ENCODE measurements around the gene MVB12B.

MVB12B gene

DNA sequence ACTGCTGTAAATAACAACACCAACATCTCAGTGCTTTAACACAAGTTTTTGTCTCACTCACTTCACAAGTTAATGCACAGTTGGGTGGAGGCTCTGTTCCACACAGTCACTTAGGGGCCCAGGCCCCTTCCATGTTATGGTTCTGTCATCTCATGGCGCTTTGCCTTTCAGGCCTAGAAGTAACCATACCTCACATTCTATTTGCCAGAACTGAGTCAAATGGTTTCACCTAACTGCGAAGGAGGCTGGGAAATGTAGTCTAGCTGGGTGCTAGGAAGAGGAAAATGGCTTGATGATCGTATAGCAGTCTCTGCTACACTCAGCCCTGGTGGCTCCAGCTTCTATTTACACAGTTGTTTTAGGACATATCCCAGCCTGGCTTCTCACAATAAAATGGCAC lies 23.1 kb upstream of the MVB12B start:
- H3K4me1 ChIP-seq (ENCODE audit: control insufficient read depth in 5 of 5, insufficient read depth in 5 of 5, low read length in 5 of 5), result no peaks in the 10 kb centered on the region
- H3K9me3 ChIP-seq (ENCODE audit: control insufficient read depth in 5 of 5, low read length in 5 of 5), result no peaks in the 10 kb centered on the region
- H3K9ac ChIP-seq (ENCODE audit: low read length in 5 of 5), result no peak overlapping the region
- no peaks in the 10 kb centered on the region for H3K36me3 ChIP-seq (ENCODE audit: control insufficient read depth in 5 of 5, insufficient read depth in 5 of 5, low read length in 5 of 5)
- H3K4me3 ChIP-seq (ENCODE audit: low read depth in 1 of 5, low read length in 5 of 5), result no peak overlapping the region
- H3K27ac ChIP-seq (ENCODE audit: low read depth, low read length), result no peak overlapping the region
- peaks cover 0 to 3% (median 0%) of the 10 kb centered on the region in 5 donors for H3K27me3 ChIP-seq (ENCODE audit: control insufficient read depth in 5 of 5, insufficient read depth in 4 of 5, low read length in 5 of 5)

DNA sequence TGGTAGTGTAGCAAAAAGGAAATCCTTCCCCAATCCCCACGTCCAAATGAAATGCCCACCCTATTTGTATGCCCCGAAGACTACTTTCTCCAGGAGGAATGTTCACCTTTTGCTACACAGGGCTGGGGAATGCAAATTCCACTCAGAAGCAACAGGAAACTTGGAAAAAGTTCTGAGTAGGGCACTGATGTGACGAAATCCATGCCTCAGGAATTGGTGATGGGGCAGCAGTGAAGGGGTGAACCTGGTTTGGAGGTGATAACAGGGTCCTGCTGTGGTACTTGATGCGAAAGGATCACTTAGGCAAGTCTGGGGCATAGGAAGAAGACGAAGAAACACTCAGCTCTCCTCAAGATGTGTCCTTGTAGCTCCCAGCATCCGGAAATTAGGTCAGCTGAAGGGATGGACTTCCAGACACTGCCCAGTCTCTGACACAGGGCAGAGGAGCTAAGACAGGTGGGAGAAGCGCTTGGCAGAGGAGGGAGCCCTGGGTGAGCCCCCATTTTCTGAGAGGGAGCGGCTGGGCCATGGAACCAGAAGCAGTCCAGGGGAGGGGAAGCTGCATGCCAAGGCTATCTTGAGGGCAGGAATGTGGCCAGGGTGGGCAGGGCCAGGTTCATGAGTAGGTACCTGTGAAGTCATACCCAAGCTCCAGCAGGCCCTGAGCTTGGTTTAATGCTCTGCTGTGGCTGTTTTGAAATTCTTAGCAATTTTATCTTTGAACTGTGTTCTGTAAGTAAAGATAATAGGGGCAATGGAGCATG lies 22.2 kb upstream of the MVB12B start:
- H3K4me1 ChIP-seq (ENCODE audit: control insufficient read depth in 5 of 5, insufficient read depth in 5 of 5, low read length in 5 of 5), result no peaks in the 10 kb centered on the region
- peaks cover 0 to 3% (median 0%) of the 10 kb centered on the region in 5 donors for H3K27me3 ChIP-seq (ENCODE audit: control insufficient read depth in 5 of 5, insufficient read depth in 4 of 5, low read length in 5 of 5)
- no peak overlapping the region for H3K4me3 ChIP-seq (ENCODE audit: low read depth in 1 of 5, low read length in 5 of 5)
- H3K36me3 ChIP-seq (ENCODE audit: control insufficient read depth in 5 of 5, insufficient read depth in 5 of 5, low read length in 5 of 5), result no peaks in the 10 kb centered on the region
- no peaks in the 10 kb centered on the region for H3K9me3 ChIP-seq (ENCODE audit: control insufficient read depth in 5 of 5, low read length in 5 of 5)
- H3K27ac ChIP-seq (ENCODE audit: low read depth, low read length), result no peak overlapping the region
- no peak overlapping the region for H3K9ac ChIP-seq (ENCODE audit: low read length in 5 of 5)

DNA sequence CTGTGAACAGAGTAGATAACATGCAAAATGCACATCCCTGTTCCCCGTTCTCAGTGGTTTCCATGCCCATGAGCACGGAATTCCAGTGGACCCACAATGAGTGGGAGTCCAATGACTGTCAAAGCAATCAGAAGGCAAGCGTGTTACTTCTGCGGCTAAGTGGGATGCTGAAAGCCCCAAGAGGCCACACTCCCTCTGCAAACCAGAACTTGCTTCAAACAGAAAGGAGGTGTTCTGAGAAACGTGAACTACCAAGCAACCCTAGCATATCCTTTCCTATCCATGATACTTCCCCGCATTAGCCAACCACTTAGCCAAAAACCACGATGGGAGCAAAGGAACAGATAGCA lies 21.7 kb upstream of the MVB12B start:
- no peak overlapping the region for H3K27ac ChIP-seq (ENCODE audit: low read depth, low read length)
- peaks cover 0 to 3% (median 0%) of the 10 kb centered on the region in 5 donors for H3K27me3 ChIP-seq (ENCODE audit: control insufficient read depth in 5 of 5, insufficient read depth in 4 of 5, low read length in 5 of 5)
- no peaks in the 10 kb centered on the region for H3K4me1 ChIP-seq (ENCODE audit: control insufficient read depth in 5 of 5, insufficient read depth in 5 of 5, low read length in 5 of 5)
- H3K36me3 ChIP-seq (ENCODE audit: control insufficient read depth in 5 of 5, insufficient read depth in 5 of 5, low read length in 5 of 5), result no peaks in the 10 kb centered on the region
- no peak overlapping the region for H3K4me3 ChIP-seq (ENCODE audit: low read depth in 1 of 5, low read length in 5 of 5)
- no peaks in the 10 kb centered on the region for H3K9me3 ChIP-seq (ENCODE audit: control insufficient read depth in 5 of 5, low read length in 5 of 5)
- no peak overlapping the region for H3K9ac ChIP-seq (ENCODE audit: low read length in 5 of 5)

DNA sequence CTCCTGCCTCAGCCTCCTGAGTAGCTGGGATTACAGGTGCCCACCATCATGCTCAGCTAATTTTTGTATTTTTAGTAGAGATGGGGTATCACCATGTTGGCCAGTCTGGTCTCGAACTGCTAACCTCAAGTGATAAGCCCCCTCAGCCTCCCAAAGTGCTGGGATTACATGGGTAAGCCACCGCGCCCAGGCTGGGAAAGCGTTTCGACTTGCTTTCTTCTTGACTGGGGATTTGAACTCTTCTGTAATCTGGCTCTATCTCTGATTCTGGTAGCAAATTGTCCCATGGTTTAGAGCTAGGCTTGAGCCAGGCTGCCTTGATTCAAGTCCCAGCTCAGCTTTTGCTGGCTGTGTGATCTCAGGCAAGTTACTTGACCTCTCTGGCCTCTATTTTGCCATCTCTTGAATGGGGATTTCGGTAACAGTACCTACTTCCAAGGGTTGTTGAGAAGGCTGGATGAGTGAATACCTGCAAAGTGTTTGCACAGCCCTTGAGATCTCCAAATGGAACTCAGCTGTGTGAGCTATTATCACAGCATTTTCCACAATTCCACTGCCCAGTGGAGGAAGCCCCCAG lies 20.5 kb upstream of the MVB12B start:
- Histone ChIP-seq H3K27me3 (ENCODE audit: control insufficient read depth in 5 of 5, insufficient read depth in 4 of 5, low read length in 5 of 5) (peaks cover 0 to 3% (median 0%) of the 10 kb centered on the region in 5 donors), H3K36me3 (ENCODE audit: control insufficient read depth in 5 of 5, insufficient read depth in 5 of 5, low read length in 5 of 5) (no peaks in the 10 kb centered on the region), H3K9ac (ENCODE audit: low read length in 5 of 5) (no peak overlapping the region), H3K9me3 (ENCODE audit: control insufficient read depth in 5 of 5, low read length in 5 of 5) (no peaks in the 10 kb centered on the region), H3K27ac (ENCODE audit: low read depth, low read length) (no peak overlapping the region), H3K4me1 (ENCODE audit: control insufficient read depth in 5 of 5, insufficient read depth in 5 of 5, low read length in 5 of 5) (no peaks in the 10 kb centered on the region), H3K4me3 (ENCODE audit: low read depth in 1 of 5, low read length in 5 of 5) (no peak overlapping the region)

DNA sequence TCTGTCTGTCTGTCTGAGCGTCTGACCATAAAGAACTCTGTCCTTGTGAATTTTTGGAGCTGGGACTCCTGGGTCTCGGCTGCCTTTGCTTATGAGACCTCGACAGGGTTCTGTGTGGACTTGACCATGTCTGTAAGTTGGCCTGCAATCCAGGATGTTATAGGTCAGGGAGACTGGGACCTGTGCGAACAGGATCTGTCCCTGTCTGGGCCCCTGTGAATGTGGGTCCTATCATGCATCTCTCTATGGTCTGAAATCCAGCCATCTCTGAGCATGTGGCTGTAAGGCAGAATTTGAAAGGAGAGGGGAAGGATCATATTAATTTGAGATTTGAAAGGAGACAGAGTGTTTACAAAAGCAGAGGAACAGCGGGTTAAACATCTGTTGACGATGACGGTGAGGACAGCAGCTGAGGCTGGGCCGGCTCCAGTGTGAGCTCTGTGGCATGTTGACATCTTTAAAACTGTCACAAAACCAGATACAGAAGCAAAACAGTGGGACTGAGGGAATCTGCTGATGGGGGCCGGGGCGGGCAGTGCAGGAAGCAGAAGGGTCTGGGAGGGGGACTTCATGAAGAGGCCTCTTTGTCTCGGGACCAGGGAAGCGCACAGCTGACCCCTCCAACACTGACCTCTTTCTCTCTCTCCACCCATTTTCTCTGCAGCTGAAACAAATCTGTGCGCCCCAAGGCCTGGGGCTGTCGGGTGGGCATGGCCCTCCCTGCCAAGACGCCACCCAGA lies 19.1 kb upstream of the MVB12B start:
- H3K9me3 ChIP-seq (ENCODE audit: control insufficient read depth in 5 of 5, low read length in 5 of 5), result no peaks in the 10 kb centered on the region
- no peaks in the 10 kb centered on the region for H3K36me3 ChIP-seq (ENCODE audit: control insufficient read depth in 5 of 5, insufficient read depth in 5 of 5, low read length in 5 of 5)
- no peak overlapping the region for H3K27ac ChIP-seq (ENCODE audit: low read depth, low read length)
- H3K4me3 ChIP-seq (ENCODE audit: low read depth in 1 of 5, low read length in 5 of 5), result no peak overlapping the region
- H3K4me1 ChIP-seq (ENCODE audit: control insufficient read depth in 5 of 5, insufficient read depth in 5 of 5, low read length in 5 of 5), result no peaks in the 10 kb centered on the region
- H3K27me3 ChIP-seq (ENCODE audit: control insufficient read depth in 5 of 5, insufficient read depth in 4 of 5, low read length in 5 of 5), result peaks cover 0 to 3% (median 0%) of the 10 kb centered on the region in 5 donors
- H3K9ac ChIP-seq (ENCODE audit: low read length in 5 of 5), result no peak overlapping the region

DNA sequence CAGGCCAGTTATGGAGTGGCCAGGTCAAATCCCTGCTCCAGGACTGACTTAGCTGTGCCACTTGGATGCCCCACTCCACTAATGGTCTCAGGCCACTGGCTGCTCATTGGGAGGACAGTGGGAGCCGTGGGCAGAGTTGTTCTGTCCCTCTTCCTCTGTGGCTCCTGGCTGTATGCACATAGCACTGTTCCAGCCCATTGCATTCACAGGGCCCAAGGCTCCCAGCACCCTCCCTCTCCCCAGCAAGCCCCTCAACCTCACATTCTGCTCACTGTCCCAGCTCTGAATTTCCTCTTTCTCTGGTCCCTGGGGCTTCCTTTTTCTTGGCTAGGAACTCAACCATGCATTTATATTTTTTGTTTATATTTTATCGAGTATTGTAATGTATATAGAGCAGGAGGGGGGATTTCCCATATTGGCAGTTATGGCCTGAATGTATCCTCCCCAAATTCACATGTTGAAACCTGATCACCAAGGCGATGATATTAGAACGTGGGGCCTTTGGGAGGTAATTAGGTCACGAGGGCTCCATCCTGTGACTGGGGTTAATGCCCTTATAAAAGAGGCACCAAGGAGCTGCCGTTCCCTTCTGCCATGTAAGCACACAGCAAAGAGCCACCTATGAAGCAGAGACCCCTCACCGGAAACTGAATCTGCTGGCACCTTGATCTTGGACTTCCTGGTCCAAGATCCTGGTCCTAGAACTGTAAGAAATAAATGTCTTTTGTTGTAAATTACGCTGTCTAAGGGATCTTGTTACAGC lies 17.0 kb upstream of the MVB12B start:
- Histone ChIP-seq H3K9me3 (ENCODE audit: control insufficient read depth in 5 of 5, low read length in 5 of 5) (no peaks in the 10 kb centered on the region), H3K9ac (ENCODE audit: low read length in 5 of 5) (no peak overlapping the region), H3K27ac (ENCODE audit: low read depth, low read length) (no peak overlapping the region)

DNA sequence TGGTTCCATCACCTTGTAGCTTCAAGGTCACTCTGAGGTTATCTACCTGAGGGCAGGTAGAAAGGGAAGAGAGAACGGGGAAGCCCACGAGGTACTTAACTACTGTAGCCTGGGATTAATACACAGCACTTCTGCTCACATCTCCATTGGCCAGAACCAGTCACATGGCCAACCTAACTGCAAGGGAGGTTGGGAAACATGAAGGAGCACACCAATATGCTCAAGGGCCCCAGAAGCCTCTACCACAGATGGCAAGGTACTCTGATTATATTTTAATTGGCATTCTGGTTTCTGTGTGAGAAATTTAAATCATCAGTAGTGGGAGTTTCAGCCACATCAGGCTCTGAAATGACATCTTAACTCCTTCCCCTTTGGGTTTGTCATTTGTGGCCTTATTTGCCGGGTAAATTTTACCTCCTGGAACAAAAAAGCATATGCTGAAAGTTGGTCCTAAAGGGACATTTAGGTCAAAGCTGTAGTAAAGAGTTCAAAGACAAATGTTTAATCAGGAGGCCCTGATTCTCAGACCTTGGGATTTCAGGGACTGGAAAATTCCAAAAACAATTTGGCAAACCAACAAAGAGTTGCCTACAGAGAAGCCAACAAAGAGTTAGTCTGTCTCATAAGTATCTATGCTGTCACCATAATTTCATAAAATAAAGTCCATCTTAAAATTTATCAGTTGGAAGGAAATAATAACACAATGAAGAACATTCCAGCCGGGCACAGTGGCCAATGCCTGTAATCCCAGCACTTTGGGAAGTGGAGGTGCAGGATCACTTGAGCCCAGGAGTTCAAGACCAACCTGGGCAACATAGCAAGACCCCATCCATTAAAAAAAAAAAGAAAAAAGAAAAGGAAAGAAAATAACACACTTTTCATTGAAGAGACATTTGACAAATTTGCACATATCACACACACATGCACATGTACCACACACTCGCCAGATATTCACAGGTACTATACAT lies 13.8 kb upstream of the MVB12B start:
- no peak overlapping the region for H3K27ac ChIP-seq (ENCODE audit: low read depth, low read length)

More for the DNA sequence above, 17.0 kb upstream of the MVB12B start:
- Histone ChIP-seq H3K36me3 (ENCODE audit: control insufficient read depth in 5 of 5, insufficient read depth in 5 of 5, low read length in 5 of 5) (no peaks in the 10 kb centered on the region), H3K4me3 (ENCODE audit: low read depth in 1 of 5, low read length in 5 of 5) (no peak overlapping the region), H3K4me1 (ENCODE audit: control insufficient read depth in 5 of 5, insufficient read depth in 5 of 5, low read length in 5 of 5) (no peaks in the 10 kb centered on the region), H3K27me3 (ENCODE audit: control insufficient read depth in 5 of 5, insufficient read depth in 4 of 5, low read length in 5 of 5) (peaks cover 0 to 8% (median 0%) of the 10 kb centered on the region in 5 donors)

DNA sequence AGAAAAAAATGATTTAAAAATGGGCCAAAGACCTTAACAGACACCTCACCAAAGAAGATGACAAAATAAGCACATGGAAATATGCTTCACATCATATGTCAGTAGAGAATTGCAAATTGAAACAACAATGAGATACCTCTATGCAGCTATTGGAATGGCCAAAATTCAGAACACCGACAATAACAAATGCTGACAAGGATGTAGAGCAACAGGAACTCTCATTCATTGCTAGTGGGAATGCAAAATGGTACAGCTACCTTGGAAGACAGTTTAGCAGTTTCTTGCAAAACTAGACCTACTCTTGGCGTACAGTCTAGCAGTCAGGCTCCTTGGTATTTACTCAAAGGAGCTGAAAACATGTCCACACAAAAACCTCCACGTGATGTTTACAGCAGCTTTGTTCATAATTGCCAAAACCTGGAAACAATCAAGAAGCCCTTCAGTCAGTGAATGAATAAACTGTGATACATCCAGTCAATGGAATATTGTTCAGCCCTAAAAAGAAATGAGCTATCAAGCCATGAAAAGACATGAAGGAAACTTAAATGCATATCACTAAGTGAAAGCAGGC lies 10.5 kb upstream of the MVB12B start:
- H3K9me3 ChIP-seq (ENCODE audit: control insufficient read depth in 5 of 5, low read length in 5 of 5), result peaks cover 0 to 4% (median 0%) of the 10 kb centered on the region in 5 donors
- H3K4me3 ChIP-seq (ENCODE audit: low read depth in 1 of 5, low read length in 5 of 5), result no peak overlapping the region
- no peak overlapping the region for H3K9ac ChIP-seq (ENCODE audit: low read length in 5 of 5)
- H3K4me1 ChIP-seq (ENCODE audit: control insufficient read depth in 5 of 5, insufficient read depth in 5 of 5, low read length in 5 of 5), result peaks cover 0 to 8% (median 0%) of the 10 kb centered on the region in 5 donors
- no peak overlapping the region for H3K27ac ChIP-seq (ENCODE audit: low read depth, low read length)
- no peaks in the 10 kb centered on the region for H3K36me3 ChIP-seq (ENCODE audit: control insufficient read depth in 5 of 5, insufficient read depth in 5 of 5, low read length in 5 of 5)
- peaks cover 0 to 5% (median 0%) of the 10 kb centered on the region in 5 donors for H3K27me3 ChIP-seq (ENCODE audit: control insufficient read depth in 5 of 5, insufficient read depth in 4 of 5, low read length in 5 of 5)

More for the DNA sequence above, 13.8 kb upstream of the MVB12B start:
- Histone ChIP-seq H3K4me1 (ENCODE audit: control insufficient read depth in 5 of 5, insufficient read depth in 5 of 5, low read length in 5 of 5) (no peaks in the 10 kb centered on the region), H3K4me3 (ENCODE audit: low read depth in 1 of 5, low read length in 5 of 5) (no peak overlapping the region), H3K9ac (ENCODE audit: low read length in 5 of 5) (no peak overlapping the region), H3K36me3 (ENCODE audit: control insufficient read depth in 5 of 5, insufficient read depth in 5 of 5, low read length in 5 of 5) (no peaks in the 10 kb centered on the region), H3K27me3 (ENCODE audit: control insufficient read depth in 5 of 5, insufficient read depth in 4 of 5, low read length in 5 of 5) (peaks cover 0 to 5% (median 0%) of the 10 kb centered on the region in 5 donors), H3K9me3 (ENCODE audit: control insufficient read depth in 5 of 5, low read length in 5 of 5) (peaks cover 0 to 4% (median 0%) of the 10 kb centered on the region in 5 donors)

DNA sequence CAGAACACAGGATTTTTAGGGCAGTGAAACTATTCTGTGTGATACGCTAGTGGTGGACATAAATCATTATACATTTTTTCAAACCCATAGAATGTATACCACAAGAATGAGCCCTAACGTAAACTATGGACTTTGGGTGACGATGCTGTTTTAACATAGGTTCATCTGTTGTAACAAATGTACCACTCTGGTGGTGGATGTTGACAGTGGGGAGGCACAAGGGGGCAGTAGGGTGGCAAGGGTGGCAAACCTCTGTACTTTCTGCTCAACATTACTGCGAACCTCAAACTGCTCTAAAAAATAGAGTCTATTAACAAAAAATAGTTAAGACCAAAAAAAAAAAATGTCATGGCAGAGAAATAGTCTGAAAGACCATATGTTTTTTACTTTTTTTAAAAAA lies 9.1 kb upstream of the MVB12B start:
- Histone ChIP-seq H3K9me3 (ENCODE audit: control insufficient read depth in 5 of 5, low read length in 5 of 5) (peaks cover 0 to 4% (median 0%) of the 10 kb centered on the region in 5 donors), H3K4me1 (ENCODE audit: control insufficient read depth in 5 of 5, insufficient read depth in 5 of 5, low read length in 5 of 5) (peaks cover 0 to 8% (median 0%) of the 10 kb centered on the region in 5 donors), H3K9ac (ENCODE audit: low read length in 5 of 5) (no peak overlapping the region), H3K27me3 (ENCODE audit: control insufficient read depth in 5 of 5, insufficient read depth in 4 of 5, low read length in 5 of 5) (peaks cover 0 to 5% (median 0%) of the 10 kb centered on the region in 5 donors), H3K36me3 (ENCODE audit: control insufficient read depth in 5 of 5, insufficient read depth in 5 of 5, low read length in 5 of 5) (no peaks in the 10 kb centered on the region), H3K4me3 (ENCODE audit: low read depth in 1 of 5, low read length in 5 of 5) (no peak overlapping the region), H3K27ac (ENCODE audit: low read depth, low read length) (no peak overlapping the region)
